HG02763 (cell line): ENCODE data around the gene MRPS27.
A peak's percentile ranks its signal among the peaks of the same experiment; 100 is the strongest.

ENCODE experiments used
- ATAC-seq: cut with Tn5 transposase; IDR thresholded peaks from one replicate; pipeline ENCODE4 v1.9.1; 2021; ENCODE audit warnings: mild to moderate bottlenecking, moderate library complexity; ENCODE audit not compliant: unreplicated experiment

Gene MRPS27

DNA sequence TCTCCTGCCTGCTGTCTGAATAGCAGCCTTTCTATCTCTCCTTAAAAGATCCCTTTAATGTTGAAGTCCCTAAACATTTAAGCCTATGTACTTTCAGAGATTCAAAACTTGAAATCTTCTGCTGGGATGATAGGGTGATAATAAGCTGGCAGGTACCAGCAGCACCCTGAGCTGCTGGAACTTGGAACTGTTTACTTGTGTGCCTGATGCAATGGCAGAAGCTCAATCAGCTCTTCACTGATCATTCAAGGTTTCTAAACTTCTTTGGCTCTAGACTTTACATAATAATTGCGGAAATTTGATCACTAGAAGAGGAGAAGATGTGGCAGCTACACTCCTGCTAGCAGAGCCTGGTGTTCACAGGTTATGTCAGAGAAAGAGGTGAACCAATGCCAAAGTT, 27.6 kb downstream of the MRPS27 start:
- no peak for ATAC-seq

DNA sequence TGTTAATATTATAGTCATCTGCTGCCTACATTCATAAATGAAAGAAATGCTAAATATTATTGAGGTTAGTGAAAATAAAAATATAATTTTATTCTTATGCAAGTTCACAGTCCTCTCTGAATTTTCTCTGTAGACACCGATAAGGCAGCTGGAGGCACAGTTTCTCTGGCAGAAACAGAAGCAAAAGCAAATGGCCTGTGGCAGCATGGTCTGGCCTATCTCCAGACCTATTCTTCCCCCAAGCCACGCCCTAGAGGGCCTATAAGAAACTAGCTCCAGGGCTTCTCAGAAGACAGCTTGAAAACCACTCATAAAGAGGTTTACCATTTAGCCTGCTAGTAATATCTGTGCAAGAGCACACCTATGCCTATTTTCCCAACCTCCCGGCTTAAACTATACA, 28.4 kb downstream of the MRPS27 start:
- ATAC-seq, result no peak

DNA sequence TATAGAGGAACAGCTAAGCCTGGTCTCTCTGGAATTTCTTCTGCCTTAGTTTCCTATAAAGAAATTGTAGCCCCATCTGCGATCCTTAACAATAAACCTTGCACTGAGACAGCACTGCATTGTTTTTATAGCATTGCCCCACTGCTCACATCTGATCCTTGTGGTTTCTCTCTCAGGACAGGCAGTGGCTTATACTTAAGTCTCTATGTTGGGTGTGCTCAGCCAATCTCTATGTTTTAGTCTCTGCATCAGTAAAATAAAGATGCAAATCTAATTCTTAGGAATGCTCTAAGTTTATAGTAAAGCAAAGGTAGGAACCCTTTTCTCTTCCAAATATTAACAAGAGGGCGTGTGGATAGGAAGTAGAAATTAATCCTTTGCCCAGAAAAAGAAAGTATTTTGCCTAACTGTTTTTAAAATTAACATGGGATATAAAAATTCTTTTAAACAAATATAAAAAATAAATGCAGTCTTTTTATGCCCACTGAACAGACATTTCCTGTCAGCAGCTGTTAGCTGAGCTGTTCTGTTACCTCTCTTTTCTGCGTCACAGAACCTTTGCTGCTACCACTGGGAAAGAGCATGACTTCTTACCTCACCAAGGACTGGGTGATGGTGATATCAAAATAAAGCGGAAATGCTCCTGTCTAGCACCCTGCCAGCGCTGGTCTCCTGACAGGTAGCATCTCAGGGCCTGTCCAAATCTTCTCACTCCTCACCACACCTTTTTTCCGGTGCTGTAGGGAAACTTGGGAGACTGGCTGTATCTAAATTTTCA, 29.5 kb downstream of the MRPS27 start:
- no peak for ATAC-seq

DNA sequence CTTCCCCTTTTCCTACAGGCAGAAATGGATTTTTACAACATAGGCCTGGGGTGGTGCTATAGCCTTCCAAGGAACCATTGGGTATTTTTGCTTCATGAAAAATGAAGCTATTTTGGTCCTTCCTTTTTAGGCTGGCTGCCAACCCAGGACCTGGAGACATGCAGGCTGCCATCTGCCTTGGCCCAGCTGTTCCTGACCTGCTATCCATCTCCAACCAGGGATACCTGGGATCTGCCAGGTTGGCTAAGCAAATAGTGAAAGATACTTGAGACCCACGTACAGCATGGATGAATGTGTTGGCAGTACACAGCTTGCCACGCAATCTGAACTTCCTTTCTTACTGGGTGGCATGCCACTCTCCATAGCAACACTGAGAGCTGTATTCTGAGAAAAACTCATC, 31.1 kb downstream of the MRPS27 start:
- no peak for ATAC-seq

DNA sequence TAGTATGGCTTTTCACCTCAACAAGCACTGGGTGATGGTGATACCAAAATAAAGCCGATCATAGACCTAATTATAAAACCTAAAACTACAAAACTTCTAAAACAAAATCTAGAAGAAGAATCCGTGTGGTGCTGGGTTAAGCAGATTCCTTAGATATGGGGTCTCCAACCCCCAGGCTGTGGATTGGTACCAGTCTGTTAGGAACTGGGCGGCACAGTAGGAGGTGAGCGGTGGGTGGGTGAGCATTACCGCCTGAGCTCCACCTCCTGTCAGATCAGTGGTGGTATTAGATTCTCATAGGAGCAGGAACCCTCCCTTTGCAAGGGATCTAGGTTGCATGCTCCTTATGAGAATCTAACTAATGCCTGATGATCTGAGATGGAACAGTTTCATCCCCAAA, 33.2 kb downstream of the MRPS27 start:
- ATAC-seq, result no peak

DNA sequence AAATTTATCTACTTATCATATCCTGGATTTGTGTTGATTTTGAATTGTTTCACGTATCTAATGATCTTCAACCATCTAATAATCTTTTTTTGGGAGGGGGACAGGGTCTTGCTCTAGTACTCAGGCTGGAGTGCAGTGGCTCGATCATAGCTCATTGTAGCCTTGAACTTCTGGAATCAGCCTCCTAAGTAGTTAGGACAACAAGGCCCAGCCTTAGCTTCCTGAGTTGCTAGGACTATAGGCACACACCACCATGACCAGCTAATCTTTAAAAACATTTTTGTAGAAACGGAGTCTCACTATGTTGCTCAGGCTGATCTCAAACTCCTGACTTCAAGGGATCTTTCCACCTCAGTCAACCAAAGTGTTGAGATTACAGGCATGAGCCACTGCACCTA, 34.6 kb downstream of the MRPS27 start:
- no peak for ATAC-seq

DNA sequence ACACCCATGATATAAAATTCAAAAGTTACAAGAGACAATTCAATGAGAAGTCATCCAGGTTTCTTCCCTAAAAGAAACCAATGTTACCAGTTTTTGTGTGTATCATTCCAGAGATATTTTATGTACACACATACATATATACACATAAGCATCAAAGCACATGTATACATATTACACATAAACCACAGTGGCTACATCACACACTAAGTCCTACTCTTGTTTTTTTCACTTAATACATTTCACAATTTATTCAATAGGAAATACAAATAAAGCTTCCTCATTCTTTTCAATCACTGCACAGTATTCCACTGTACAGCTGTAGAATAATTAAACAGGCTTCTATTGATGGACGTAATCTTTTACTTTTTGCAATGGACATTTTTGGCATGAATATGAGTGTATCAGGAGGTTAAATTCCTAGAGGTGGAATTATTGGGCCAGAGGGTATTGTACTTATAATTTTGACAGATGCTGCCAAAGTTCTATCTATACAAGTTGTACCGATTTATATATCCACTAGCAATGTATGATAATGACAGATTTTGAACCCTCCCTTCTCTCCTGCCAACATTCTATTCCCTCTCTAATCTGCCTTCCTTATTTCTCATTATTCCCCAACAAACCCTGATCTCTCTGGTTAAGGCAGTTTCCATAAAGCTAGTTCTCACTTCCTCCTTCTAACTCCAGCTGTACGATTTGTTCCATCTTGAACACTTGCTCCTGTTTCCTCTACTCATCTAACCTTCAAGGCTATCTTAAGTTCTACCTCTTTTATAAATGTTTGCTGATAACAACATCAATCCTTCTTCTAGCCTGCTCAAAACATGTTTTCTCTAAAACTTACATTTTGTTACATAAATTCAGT, 35.2 kb downstream of the MRPS27 start:
- ATAC-seq, result no peak

DNA sequence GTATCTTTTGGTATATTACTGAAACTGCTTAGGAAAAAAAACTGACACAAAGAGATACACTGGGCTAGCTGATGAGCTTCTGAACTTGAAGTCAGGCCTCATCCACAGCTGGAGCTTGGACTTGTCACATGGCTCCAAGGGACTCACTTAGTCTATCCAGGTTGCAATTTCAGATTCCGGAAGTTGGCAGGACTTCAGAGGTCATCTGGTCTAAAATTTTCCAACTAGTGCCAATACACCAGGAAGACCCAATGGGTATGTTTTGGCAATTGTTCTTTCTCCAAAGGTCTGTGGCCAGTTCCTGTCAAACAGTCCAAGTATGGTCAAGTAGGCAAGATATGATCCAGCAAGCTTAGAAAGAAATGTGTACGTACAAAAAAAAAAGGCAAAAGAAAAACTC, 36.7 kb downstream of the MRPS27 start:
- ATAC-seq, result no peak

DNA sequence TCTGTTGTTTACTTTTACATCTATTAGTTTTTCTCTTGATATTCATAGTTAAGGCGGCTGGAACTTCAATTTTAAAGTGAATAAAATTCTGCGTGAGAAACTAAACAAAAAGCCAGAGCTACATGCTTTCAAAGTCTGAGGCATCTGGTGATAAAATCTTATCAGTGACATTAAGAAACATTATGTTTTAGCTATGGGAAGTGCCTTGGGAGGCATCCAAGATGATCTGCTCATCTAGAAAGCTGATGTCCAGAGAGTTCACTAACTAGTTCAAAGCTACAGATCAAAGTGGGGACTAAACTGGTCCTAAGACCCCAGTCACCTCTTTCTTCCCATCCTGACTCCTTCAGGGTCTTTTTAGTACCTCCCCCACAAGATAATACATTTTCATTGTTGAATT, 37.2 kb downstream of the MRPS27 start:
- no peak for ATAC-seq

DNA sequence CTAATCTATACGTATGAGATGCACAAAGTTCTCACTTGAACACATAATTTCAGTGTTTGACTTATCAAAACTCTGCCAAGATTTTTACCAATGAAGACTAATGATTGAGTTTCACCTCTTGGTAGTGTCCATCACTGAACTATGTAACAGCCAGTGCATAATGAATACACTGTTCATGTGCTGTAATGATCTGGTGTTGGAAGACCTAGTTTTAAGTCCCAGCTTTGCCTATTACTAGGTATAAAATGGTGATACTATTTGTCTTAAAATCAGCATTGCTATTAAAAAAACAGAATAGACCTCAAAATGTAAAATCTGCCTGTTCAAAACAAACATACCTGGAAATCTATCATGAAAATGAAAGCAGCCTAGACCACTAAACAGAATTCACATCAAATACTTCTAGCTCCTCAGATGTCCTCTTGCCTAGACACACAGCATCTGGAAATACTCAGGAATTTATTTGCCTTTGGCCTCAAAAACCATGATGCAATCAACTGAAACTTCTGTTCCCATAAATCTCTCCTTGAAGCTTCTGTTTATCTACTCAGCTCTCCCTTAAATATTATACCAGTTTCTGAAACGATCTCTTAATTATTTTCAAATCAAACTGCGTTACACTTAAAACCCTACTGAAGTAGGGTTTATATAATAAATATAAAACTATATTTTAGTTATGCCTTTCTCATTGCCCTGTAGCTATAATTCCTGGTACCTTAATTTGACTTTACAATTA, 38.1 kb downstream of the MRPS27 start:
- no peak for ATAC-seq

DNA sequence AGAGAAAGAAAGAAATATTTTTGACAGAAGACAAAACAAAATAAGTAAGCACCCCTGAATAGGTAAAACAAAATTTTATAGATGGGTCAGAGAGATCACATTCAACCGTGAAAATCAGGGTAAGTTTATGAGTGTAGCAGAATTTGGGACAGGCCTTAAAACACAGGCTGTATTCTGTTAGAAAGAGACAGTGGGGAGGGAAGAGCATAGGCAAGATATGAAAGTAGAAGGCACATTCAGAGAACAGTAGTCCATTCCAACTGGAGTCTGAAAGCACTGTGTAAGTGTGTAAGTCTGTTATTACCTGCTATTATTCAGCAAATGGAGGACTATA, 38.6 kb downstream of the MRPS27 start:
- ATAC-seq, result no peak

DNA sequence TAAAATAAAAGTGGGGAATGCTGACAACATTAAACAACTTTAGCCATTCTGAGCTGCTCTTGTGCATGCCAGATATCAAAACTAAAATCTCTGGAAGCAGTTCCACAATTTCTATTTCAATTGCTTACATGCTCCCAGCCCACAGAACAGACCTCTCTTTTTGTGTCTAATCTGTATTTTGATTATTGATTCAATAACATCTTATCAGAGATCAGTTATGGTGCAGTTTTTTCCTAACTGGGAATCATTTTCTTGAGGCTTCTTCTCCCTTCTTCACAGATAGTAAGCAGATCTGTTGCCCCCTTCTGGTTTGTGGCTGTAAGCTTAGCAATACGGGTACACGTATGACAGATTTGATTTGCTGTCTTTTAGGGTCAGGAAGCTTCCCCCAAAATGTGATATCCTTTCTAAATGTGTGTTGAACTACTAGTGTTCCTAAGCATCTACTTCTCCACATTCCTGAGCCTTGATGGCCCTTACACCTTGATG, 39.4 kb downstream of the MRPS27 start:
- ATAC-seq, result no peak

DNA sequence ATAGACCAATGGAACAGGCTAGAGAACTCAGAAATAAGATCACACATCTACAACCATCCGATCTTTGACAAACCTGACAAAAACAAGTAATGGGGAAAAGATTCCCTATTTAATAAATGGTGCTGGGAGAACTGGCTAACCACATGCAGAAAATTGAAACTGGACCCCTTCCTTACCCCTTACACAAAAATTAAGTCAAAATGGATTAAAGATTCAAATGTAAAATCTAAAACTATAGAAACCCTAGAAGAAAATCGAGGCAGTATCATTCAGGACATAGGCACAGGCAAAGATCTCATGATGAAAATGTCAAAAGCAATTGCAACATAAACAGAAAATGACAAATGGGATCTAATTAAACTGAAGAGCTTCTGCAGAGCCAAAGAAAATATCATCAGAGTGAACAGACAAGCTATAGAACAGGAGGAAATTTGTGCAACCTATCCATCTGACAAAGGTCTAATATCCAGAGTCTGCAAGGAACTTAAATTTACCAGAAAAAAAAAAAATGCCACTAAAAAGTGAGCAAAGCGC, 43.8 kb downstream of the MRPS27 start:
- ATAC-seq, result no peak

DNA sequence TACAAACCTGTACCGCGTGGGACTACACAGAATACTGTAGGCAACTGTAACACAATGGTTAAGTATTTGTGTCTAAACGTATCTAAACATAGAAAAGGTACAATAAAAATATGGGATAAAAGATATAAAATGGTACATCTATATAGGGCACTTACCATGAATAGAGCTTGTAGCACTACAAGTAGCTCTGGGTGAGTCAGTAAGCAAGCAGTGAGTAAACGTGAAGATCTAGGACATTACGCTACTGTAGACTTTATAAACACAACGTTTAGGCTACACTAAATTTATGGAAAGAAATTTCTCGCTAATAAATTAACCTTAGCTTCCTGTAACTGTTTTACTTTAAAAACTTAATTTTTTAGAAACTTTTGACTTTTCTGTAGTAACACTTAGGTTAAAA, 46.5 kb downstream of the MRPS27 start:
- ATAC-seq, result no peak

DNA sequence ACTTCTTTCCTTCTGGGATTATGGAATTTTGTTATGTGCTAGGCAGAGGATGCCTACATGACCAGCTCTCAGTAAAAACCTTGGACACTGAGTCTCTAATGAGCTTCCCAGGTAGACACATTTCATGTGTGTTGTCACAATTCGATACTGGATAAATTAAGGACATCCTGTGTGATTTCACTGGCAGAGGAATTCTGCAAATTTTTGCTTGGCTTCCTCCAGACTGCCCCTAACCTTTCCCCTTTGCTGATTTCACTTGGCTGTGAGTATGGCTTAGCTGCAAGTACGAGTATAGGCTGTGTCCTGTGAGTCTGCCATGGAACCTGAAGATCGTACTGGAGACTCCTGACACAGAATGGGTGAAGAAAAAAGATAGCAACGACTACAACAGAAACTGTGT, 47.6 kb downstream of the MRPS27 start:
- no peak for ATAC-seq

DNA sequence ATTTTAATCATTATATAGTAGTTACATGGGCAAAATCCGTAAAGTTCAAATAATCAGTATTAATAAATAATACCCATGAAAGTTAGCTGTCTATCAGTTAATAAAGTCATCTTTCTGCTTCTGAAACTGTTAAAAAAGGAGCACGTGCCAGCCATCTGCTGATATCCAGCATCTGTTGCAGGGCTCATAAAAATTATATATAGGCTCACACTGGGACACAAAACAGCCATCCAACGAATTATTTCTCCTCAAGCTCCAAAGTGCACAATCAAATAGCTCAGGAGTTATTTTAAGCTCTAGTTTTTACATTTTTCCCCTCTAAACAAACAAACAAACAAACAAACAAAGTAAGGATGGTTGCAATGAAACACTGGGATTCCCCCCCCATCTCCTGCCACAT, 48.3 kb downstream of the MRPS27 start:
- no peak for ATAC-seq

DNA sequence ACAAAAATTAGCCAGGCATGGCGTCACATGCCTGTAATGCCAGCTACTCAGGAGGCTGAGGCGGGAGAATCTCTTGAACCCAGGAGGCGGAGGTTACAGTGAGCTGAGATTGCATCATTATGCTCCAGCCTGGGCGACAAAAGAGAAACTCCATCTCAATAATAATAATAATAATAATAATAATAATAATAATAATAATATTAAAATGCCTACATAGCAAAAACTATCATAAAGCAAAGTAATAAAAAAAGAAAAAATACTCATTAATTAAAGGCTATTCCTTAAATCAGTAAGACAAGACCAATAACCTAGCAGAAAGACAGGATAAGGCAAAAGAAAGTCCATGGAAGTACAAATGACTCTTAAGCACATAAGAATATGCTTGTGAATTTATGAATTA, 50.0 kb downstream of the MRPS27 start:
- no peak for ATAC-seq

DNA sequence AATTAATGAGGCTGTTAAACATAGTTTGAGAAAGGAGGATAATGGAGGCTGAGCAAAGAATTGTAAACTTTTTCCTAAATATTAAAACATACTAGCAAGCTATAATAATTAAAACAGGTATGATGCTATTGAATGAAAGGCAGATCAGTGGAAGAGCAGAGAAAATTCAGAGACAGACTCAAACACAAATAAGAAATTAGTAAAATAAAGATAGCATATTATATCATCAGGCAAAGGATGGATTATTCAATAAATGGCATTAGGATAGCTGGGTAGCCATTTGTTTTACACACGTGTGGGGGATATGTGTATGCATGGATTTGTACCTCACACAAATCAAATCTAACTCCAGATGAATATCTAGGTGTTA, 50.6 kb downstream of the MRPS27 start:
- no peak for ATAC-seq

DNA sequence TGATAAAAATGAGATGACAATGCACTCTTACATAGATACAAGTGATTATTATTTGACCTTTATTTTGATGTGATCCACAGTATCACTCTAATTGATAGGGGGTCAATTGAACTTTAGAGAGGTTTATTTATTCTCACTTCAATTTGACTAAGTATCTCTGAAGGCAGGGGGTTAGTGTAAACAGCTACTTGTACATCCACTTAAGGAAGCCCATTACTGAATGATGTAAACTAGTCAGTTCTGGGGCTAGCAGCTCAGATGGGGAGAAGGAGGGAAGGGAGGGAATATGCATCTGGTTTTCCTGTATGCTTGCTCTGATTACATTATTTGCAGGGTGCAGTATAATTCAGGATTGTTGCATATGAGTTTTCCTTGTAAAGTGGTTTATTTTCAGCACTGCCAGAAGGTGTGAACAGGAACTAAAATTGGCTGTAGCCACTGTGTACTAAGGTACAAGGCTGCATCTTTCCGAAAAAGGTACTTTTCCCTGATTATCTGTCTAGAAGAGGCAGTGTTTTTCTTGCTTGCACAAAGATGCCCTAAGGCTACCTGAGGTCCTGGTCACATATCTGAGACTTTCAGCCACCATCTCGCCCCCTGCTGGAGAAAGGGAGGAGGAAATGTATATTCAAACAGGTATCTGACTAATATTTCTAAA, 51.2 kb downstream of the MRPS27 start:
- ATAC-seq, result peak; percentile 56

DNA sequence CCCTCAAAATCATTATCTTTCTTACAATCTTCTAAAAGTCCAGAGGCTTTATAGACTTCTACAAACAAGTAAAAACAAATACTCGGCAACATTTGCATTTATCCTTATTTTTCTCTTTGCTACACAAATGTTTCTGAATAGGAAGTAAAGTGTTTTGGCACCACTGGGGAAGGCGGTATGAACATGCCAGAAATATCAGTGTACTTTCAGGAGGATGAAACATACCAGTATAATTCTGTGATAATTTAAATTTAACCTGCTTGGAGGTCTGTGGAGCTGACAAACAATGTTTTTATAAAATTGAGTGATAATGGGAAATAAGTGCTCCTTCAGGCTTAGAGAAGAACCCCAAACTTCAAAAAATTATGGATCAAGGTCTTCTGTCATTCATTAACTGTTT, 51.8 kb downstream of the MRPS27 start:
- ATAC-seq, result no peak

DNA sequence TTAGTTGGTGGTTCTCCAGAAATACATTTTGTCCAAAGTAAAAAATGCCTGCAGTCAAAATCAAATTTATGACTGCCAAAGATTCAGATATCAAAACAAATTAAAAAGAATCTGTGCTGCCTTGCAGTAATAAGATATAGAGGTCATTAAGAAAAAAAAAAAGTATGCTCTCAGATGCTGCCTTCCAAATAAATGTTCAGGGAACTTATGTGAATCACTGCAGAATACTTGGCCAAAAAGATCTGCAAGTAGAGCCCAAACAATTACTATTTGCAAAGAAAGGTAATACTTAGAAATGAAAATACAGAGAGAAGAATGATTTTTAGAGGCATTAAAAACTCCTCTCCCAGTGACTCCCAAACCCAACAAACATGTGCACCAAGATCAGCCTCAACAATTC, 52.4 kb downstream of the MRPS27 start:
- no peak for ATAC-seq
